KMS-11 (cell line): ENCODE measurements around the gene TMEM263.
"Not testable (repeated sequence)": the region's sequence is repeated elsewhere in the genome, so short reads cannot be mapped to it uniquely, and the experiment has no call there.

Experiments used
- H2AFZ ChIP-seq: fragments of 200-600 bp; sonication (generic); 2 replicates; pipeline ENCODE4 v1.6.1; 2016; ENCODE audit warnings: antibody characterized with exemption, mixed run types, low read depth
- H3K27ac ChIP-seq: fragments of 200-600 bp; sonication (generic); 2 replicates; pipeline ENCODE4 v1.6.1; 2016; ENCODE audit warnings: mild to moderate bottlenecking, mixed run types
- H3K27me3 ChIP-seq: fragments of 200-600 bp; sonication (generic); 2 replicates; pipeline ENCODE4 v1.6.1; 2017; ENCODE audit warnings: mild to moderate bottlenecking, low read depth, mixed run types, moderate library complexity; ENCODE audit not compliant: insufficient read depth
- H3K36me3 ChIP-seq: fragments of 200-600 bp; sonication (generic); 2 replicates; pipeline ENCODE4 v1.6.1; 2017; ENCODE audit warnings: mild to moderate bottlenecking, mixed run types; ENCODE audit not compliant: insufficient read depth
- H3K4me1 ChIP-seq: fragments of 200-600 bp; sonication (generic); 2 replicates; pipeline ENCODE4 v1.6.1; 2016; ENCODE audit warnings: mild to moderate bottlenecking, low read depth, mixed run types; ENCODE audit not compliant: poor library complexity, severe bottlenecking
- H3K4me2 ChIP-seq: fragments of 200-600 bp; sonication (generic); 2 replicates; pipeline ENCODE4 v1.7.0; 2016; ENCODE audit warnings: mild to moderate bottlenecking, mixed run types
- H3K4me3 ChIP-seq: fragments of 200-600 bp; sonication (generic); IDR thresholded peaks from 2 replicates; pipeline ENCODE4 v1.6.1; 2017; ENCODE audit warnings: low read depth, low read length, mixed read lengths; ENCODE audit not compliant: insufficient read depth
- H3K79me2 ChIP-seq: fragments of 200-600 bp; sonication (generic); 2 replicates; pipeline ENCODE4 v1.6.1; 2016; ENCODE audit warnings: low read depth, mixed run types; ENCODE audit not compliant: insufficient read depth
- H3K9ac ChIP-seq: fragments of 200-600 bp; sonication (generic); 2 replicates; pipeline ENCODE4 v1.6.1; 2016; ENCODE audit warnings: mild to moderate bottlenecking, mixed run types
- H4K20me1 ChIP-seq: fragments of 200-600 bp; sonication (generic); 2 replicates; pipeline ENCODE4 v1.6.1; 2016; ENCODE audit warnings: mild to moderate bottlenecking, mixed run types; ENCODE audit not compliant: insufficient read depth
- TF ChIP-seq, protein P1 (sequence below): fragments of 200-600 bp; sonication (generic); conservative IDR thresholded peaks from 2 replicates; pipeline ENCODE4 v1.6.1; 2017; ENCODE audit warnings: low read depth, mild to moderate bottlenecking, antibody characterized with exemption, low read length, moderate library complexity, mixed read lengths

The TMEM263 gene

DNA sequence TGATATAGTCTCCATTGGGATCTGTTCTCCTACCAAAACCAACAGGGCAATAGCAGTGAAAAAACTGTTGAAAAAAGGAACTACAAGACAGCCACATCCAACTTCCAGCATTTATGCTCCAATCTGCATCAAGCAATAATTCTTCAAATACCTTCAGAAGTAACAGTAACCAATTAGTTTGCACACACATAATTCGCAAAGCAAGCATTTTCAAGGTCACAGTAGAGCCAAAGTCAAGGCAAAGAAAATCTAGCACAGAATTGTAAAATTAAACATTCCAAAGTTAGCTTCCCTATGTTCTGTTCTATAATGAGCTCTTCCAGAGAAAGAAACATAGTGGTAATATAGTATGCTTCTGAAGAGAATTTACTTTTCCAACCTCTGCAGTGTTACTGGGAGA, 42.2 kb downstream of the TMEM263 start:
- Histone ChIP-seq H3K4me2 (no peak overlapping the region), H2AFZ (no peak overlapping the region)

GRCh38 chr12:106999446-106999845, 43.7 kb downstream of the TMEM263 start:
- H3K36me3 ChIP-seq = no peaks in the 10 kb centered on the region
- H2AFZ ChIP-seq = no peak overlapping the region
- no peak overlapping the region for H3K4me3 ChIP-seq
- no peak overlapping the region for H3K27ac ChIP-seq
- H3K79me2 ChIP-seq = no peaks in the 10 kb centered on the region
- H3K9ac ChIP-seq = no peak overlapping the region
- H4K20me1 ChIP-seq = no peaks in the 10 kb centered on the region
- no peaks in the 10 kb centered on the region for H3K27me3 ChIP-seq
- no peak overlapping the region for H3K4me2 ChIP-seq
- H3K4me1 ChIP-seq = no peaks in the 10 kb centered on the region
- TF ChIP-seq, protein P1, sequence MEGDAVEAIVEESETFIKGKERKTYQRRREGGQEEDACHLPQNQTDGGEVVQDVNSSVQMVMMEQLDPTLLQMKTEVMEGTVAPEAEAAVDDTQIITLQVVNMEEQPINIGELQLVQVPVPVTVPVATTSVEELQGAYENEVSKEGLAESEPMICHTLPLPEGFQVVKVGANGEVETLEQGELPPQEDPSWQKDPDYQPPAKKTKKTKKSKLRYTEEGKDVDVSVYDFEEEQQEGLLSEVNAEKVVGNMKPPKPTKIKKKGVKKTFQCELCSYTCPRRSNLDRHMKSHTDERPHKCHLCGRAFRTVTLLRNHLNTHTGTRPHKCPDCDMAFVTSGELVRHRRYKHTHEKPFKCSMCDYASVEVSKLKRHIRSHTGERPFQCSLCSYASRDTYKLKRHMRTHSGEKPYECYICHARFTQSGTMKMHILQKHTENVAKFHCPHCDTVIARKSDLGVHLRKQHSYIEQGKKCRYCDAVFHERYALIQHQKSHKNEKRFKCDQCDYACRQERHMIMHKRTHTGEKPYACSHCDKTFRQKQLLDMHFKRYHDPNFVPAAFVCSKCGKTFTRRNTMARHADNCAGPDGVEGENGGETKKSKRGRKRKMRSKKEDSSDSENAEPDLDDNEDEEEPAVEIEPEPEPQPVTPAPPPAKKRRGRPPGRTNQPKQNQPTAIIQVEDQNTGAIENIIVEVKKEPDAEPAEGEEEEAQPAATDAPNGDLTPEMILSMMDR = no peak

More for the DNA sequence above, 42.2 kb downstream of the TMEM263 start:
- H3K36me3 ChIP-seq = no peaks in the 10 kb centered on the region
- H3K4me3 ChIP-seq = no peak overlapping the region
- H3K27ac ChIP-seq = no peak overlapping the region
- no peaks in the 10 kb centered on the region for H3K79me2 ChIP-seq
- no peaks in the 10 kb centered on the region for H3K27me3 ChIP-seq
- no peak overlapping the region for H3K9ac ChIP-seq
- H4K20me1 ChIP-seq = no peaks in the 10 kb centered on the region
- TF ChIP-seq, protein P1 = no peak
- no peaks in the 10 kb centered on the region for H3K4me1 ChIP-seq

DNA sequence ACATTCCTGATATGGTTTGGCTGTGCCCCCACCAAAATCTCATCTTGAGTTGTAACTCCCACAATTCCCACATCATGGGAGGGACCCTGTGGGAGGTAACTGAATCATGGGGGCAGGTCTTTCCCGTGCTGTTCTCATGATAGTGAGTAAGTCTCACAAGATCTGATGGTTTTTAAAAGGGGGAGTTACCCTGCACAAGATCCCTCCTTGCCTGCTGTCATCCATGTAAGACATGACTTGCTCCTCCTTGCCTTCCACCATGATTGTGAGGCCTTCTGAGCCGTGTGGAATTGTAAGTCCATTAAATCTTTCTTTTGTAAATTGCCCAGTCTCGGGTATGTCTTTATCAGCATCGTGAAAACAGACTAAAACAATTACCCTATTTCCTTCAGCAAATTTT, 47.0 kb downstream of the TMEM263 start:
- H3K4me3 ChIP-seq, H4K20me1 ChIP-seq, H3K4me1 ChIP-seq, H3K36me3 ChIP-seq, H2AFZ ChIP-seq, H3K9ac ChIP-seq, H3K4me2 ChIP-seq, H3K79me2 ChIP-seq, H3K27ac ChIP-seq, H3K27me3 ChIP-seq: not testable (repeated sequence)

- H4K20me1 ChIP-seq = no peaks in the 10 kb centered on the region
- H3K4me3 ChIP-seq = no peak overlapping the region
- H3K27ac ChIP-seq = no peak overlapping the region
- H3K27me3 ChIP-seq = no peaks in the 10 kb centered on the region
- peaks cover 12% of the 10 kb centered on the region for H3K4me1 ChIP-seq
- TF ChIP-seq, protein P1 = no peak
- H2AFZ ChIP-seq = no peak overlapping the region
- no peak overlapping the region for H3K9ac ChIP-seq
- no peak overlapping the region for H3K4me2 ChIP-seq
- H3K36me3 ChIP-seq = no peaks in the 10 kb centered on the region
- H3K79me2 ChIP-seq = no peaks in the 10 kb centered on the region
Observed at GRCh38 chr12:107007411-107007810, 51.7 kb downstream of the TMEM263 start.

- peaks cover 12% of the 10 kb centered on the region for H3K4me1 ChIP-seq
- TF ChIP-seq, protein P1 = no peak
- no peak overlapping the region for H3K27ac ChIP-seq
- no peaks in the 10 kb centered on the region for H3K36me3 ChIP-seq
- H3K79me2 ChIP-seq = no peaks in the 10 kb centered on the region
- no peaks in the 10 kb centered on the region for H3K27me3 ChIP-seq
- H3K9ac ChIP-seq = no peak overlapping the region
- H3K4me2 ChIP-seq = no peak overlapping the region
- no peak overlapping the region for H2AFZ ChIP-seq
- H3K4me3 ChIP-seq = no peak overlapping the region
- no peaks in the 10 kb centered on the region for H4K20me1 ChIP-seq
Observed at GRCh38 chr12:107011519-107011918, 55.8 kb downstream of the TMEM263 start.
